ENCODE measurements around the gene ROR1. TPM values are rescaled to one million over a fixed set of nuclear protein-coding genes. Genes with fewer than 3 reads are reported as not detected.

The ROR1 gene
- total RNA-seq, 4 donors from 2014 or later: 2.6 to 37.6 (median 11.5) TPM

DNA sequence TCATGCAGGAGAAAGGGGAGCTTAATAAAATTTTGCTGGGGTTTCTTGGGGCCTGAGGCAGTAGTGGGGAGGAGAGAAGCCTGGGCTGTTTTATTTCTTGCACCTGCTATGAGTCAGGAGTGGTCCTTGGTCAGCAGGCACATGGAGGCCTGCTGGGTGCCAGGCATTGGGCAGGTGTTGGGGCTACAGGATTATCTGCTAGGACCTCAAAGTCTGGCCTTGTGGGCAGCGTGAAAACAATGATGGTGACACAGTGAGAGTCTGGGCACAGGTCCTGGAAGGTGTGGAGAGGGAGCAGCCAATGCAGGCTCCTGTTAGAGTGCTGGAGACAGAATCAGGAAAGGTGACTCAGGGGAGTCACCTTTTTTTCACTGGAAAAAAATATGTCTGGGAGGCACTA is 17.2 kb downstream of the ROR1 start:
- Histone ChIP-seq H3K4me1 (no peaks in the 10 kb centered on the region), H3K36me3 (no peaks in the 10 kb centered on the region), H3K27me3 (no peaks in the 10 kb centered on the region), H3K9me3 (no peaks in the 10 kb centered on the region), H3K4me3 (no peak overlapping the region), H3K27ac (no peak overlapping the region)
- intact Hi-C loops (cut with DNase I; ENCODE audit: low total_unique reads): no loop called here
- no peak for DNase-seq
- TF ChIP-seq, protein P1, sequence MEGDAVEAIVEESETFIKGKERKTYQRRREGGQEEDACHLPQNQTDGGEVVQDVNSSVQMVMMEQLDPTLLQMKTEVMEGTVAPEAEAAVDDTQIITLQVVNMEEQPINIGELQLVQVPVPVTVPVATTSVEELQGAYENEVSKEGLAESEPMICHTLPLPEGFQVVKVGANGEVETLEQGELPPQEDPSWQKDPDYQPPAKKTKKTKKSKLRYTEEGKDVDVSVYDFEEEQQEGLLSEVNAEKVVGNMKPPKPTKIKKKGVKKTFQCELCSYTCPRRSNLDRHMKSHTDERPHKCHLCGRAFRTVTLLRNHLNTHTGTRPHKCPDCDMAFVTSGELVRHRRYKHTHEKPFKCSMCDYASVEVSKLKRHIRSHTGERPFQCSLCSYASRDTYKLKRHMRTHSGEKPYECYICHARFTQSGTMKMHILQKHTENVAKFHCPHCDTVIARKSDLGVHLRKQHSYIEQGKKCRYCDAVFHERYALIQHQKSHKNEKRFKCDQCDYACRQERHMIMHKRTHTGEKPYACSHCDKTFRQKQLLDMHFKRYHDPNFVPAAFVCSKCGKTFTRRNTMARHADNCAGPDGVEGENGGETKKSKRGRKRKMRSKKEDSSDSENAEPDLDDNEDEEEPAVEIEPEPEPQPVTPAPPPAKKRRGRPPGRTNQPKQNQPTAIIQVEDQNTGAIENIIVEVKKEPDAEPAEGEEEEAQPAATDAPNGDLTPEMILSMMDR (IDR thresholded peaks at IDR 0.05): no peak
- no peak for TF ChIP-seq POLR2A (IDR thresholded peaks at IDR 0.05)

DNA sequence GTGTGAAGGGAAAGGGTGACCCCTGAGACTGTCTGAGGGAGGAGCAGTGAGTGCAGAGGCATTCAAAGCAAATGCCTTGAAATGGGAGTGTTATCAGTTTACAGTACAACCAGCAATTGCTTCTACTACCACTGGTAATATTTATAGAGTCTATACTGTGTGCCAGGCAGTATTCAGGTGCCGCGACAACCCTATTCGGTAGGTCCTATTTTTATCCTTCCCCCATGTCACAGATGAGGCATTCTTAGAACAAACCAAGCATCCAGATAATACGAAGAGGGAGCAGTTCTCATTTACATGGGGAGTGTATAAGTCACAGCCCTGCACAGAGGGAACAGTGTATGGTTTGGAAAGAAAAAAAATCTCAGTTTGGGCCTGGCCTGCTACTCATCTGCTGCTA is 18.3 kb downstream of the ROR1 start:
- no peaks in the 10 kb centered on the region for H3K9me3 ChIP-seq
- no peaks in the 10 kb centered on the region for H3K27me3 ChIP-seq
- DNase-seq: no peak
- no peak overlapping the region for H3K27ac ChIP-seq
- no peaks in the 10 kb centered on the region for H3K4me1 ChIP-seq
- no peak overlapping the region for H3K4me3 ChIP-seq
- TF ChIP-seq POLR2A (IDR thresholded peaks at IDR 0.05): no peak
- TF ChIP-seq, protein P1 (IDR thresholded peaks at IDR 0.05): no peak
- intact Hi-C loops (cut with DNase I; ENCODE audit: low total_unique reads): no loop called here
- no peaks in the 10 kb centered on the region for H3K36me3 ChIP-seq

DNA sequence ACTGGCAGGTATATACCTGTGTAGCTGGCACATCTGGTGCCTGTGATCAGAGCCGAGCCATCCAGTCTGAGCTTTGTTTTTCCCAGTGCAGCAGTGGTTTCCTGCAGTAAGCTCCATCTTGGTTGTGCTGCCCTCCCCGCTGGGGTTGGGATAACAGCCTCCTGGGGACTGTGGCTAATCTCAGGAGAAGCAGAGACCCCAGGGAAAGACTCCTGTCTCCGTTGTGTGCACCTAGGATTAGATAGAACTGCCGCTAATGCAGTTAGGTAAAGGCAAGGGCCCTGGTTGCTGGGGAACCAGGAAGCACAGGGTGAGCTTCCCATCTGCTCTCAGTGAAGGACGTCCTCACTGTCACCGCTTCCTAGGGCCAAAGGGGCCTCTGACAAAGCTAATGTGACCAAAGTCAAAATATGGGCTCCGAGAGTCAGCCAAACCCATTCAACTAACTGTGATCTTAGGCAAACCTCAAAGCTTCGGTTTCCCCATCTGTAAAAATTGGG is 20.0 kb downstream of the ROR1 start:
- no peaks in the 10 kb centered on the region for H3K36me3 ChIP-seq
- no peak overlapping the region for H3K4me3 ChIP-seq
- intact Hi-C loops (cut with DNase I; ENCODE audit: low total_unique reads): no loop called here
- TF ChIP-seq, protein P1 (IDR thresholded peaks at IDR 0.05): no peak
- TF ChIP-seq POLR2A (IDR thresholded peaks at IDR 0.05): no peak
- no peaks in the 10 kb centered on the region for H3K4me1 ChIP-seq
- no peaks in the 10 kb centered on the region for H3K9me3 ChIP-seq
- no peak for DNase-seq
- H3K27ac ChIP-seq: no peak overlapping the region
- no peaks in the 10 kb centered on the region for H3K27me3 ChIP-seq

DNA sequence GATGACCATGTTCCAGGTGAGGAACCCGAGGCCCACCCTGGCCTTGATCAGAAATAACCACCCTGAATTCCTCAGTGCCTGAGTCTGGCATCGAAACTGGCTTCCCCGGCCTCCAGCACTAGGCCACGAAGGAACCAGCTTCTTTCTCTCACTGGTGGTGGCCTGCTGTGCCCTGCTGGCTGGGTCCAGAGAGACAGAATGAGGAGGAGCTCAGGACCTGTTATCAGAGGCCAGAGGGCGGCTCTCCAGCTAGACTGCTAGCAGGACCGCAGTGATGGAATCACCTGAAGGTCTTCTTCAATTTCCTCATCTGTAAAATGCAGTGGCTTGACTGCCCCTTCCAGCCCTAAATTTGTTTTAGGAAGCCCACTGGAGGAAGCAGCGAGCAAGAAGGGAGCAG is 20.5 kb downstream of the ROR1 start:
- Histone ChIP-seq H3K27ac (no peak overlapping the region), H3K27me3 (no peaks in the 10 kb centered on the region), H3K9me3 (no peaks in the 10 kb centered on the region), H3K4me3 (no peak overlapping the region), H3K4me1 (no peaks in the 10 kb centered on the region), H3K36me3 (no peaks in the 10 kb centered on the region)
- DNase-seq: no peak
- intact Hi-C loops (cut with DNase I; ENCODE audit: low total_unique reads): no loop called here
- TF ChIP-seq POLR2A (IDR thresholded peaks at IDR 0.05): no peak
- TF ChIP-seq, protein P1 (IDR thresholded peaks at IDR 0.05): no peak

DNA sequence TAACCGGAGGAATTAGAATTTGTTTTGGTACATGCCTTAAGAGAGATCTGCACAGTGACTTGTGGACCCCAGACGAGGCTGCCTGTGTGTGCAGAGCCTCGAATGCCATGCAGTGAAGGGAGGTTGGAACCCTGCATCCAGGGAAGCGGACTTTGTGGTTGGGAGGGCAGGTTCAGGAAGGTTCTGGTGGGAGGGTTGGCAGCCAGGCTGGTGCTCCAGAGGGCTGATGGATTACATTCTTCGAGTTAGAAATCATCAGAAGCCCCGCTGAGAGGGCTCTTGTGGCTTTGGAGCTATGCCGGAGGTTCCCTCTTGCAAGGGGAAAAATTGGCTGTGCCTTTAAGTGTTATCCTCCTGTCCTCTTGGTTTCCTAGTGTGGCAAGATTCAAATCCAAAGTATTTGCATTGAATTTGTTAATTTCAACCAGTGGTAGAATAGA is 21.1 kb downstream of the ROR1 start:
- H3K9me3 ChIP-seq: no peaks in the 10 kb centered on the region
- DNase-seq: no peak
- no peak overlapping the region for H3K4me3 ChIP-seq
- H3K36me3 ChIP-seq: no peaks in the 10 kb centered on the region
- intact Hi-C loops (cut with DNase I; ENCODE audit: low total_unique reads): loop anchor here (5.0 kb wide), 1 partner anchor 267 kb away; no protein-coding TSS in a partner anchor
- TF ChIP-seq, protein P1 (IDR thresholded peaks at IDR 0.05): no peak
- no peak for TF ChIP-seq POLR2A (IDR thresholded peaks at IDR 0.05)
- no peak overlapping the region for H3K27ac ChIP-seq
- H3K27me3 ChIP-seq: no peaks in the 10 kb centered on the region
- H3K4me1 ChIP-seq: no peaks in the 10 kb centered on the region

Data from uterus (tissue), 4 donors.